SK-N-DZ (cell line): ENCODE measurements around the gene FBL.
"Not testable (repeated sequence)": the region's sequence is repeated elsewhere in the genome, so short reads cannot be mapped to it uniquely, and the experiment has no call there.

ENCODE experiments used
- DNase-seq: peaks from one replicate; pipeline ENCODE4 v3.0.0-alpha.2; 2015; ENCODE audit warnings: low spot score

Gene FBL

GRCh38 chr19:39877488-39877887 lies 31.3 kb upstream of the FBL start:
- DNase-seq: not testable (repeated sequence)

GRCh38 chr19:39876486-39876885 lies 30.3 kb upstream of the FBL start:
- DNase-seq: not testable (repeated sequence)

- DNase-seq: peak; percentile 56
Measured at GRCh38 chr19:39875401-39875864, 29.3 kb upstream of the FBL start.

- no peak for DNase-seq
Measured at GRCh38 chr19:39874404-39874803, 28.2 kb upstream of the FBL start.

- DNase-seq: no peak
Measured at GRCh38 chr19:39873385-39873784, 27.2 kb upstream of the FBL start.

- DNase-seq: no peak
Measured at GRCh38 chr19:39871886-39872866, 26.0 kb upstream of the FBL start.

GRCh38 chr19:39871362-39871761 lies 25.2 kb upstream of the FBL start:
- no peak for DNase-seq

- peak; percentile 45 for DNase-seq
Measured at GRCh38 chr19:39870171-39870971, 24.2 kb upstream of the FBL start.

- DNase-seq: no peak
Measured at GRCh38 chr19:39867952-39868351, 21.8 kb upstream of the FBL start.

GRCh38 chr19:39867133-39867532 lies 21.0 kb upstream of the FBL start:
- no peak for DNase-seq

- DNase-seq: no peak
Measured at GRCh38 chr19:39865953-39866352, 19.8 kb upstream of the FBL start.

- DNase-seq: no peak
Measured at GRCh38 chr19:39865186-39865585, 19.0 kb upstream of the FBL start.

GRCh38 chr19:39864118-39864517 lies 17.9 kb upstream of the FBL start:
- DNase-seq: no peak

GRCh38 chr19:39858541-39858940 lies 12.4 kb upstream of the FBL start:
- DNase-seq: peak; percentile 88

GRCh38 chr19:39852882-39853281 lies 6.7 kb upstream of the FBL start:
- DNase-seq: no peak

GRCh38 chr19:39850892-39851291 lies 4.7 kb upstream of the FBL start:
- DNase-seq: no peak

- no peak for DNase-seq
Measured at GRCh38 chr19:39848392-39848791, 2.2 kb upstream of the FBL start.

- no peak for DNase-seq
Measured at GRCh38 chr19:39847525-39847924, 1.3 kb upstream of the FBL start.

GRCh38 chr19:39846678-39847486 lies 703 bp upstream of the FBL start:
- peak; percentile 21 for DNase-seq

- no peak for DNase-seq
Measured at GRCh38 chr19:39845584-39845932, 621 bp downstream of the FBL start.

GRCh38 chr19:39845172-39845571 lies 1.0 kb downstream of the FBL start:
- DNase-seq: no peak
